DMS 273 (cell line): Measurements from ENCODE around the gene MYOM3.

Source experiments
- DNase-seq: peaks from one replicate; lab custom pipeline; 2025; ENCODE audit not compliant: unreplicated experiment; lab: John Stamatoyannopoulos, UW

Gene MYOM3

DNA sequence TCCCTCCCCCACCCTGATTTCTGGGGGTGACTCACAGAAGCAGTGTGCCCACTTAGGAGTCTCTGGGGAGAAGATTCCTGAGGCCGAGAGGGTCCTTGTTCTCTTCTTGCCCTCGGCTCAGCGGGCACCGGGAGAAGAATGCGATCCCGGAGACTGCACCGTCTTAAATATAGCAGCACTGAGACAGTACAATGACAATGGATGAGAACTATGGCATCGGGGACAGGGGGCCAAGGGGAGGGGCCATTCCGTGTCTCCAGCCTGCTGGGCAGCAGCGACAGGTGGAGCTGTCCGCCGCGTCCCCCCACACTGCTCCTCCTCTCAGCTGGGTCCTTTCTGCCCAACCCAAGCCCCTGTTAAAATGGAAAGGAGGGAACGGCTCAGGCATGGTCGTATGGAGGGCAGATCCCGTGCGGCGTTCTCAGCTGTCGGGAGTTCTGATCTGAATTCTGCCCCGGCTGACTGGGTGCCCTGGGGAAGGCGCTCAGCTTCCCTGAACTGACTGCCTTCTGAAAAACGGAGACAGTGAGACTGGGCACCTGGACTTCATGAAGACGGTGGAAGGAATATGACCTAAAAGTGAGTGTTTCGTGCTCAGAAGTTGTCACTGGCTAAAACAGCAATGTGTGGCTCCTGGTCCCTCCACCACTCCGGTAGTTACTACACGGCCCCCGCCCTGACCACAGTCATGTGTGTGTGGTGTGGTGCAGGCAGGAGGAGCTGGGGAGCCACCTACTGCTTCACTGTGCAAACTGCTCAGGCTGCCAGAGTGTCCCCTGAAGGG is at the start of gene MYOM3:
MYOM3 (minus strand) TSS at position 140 of the 784 bp plus-strand sequence. CDS start 3,499 bp downstream, outside the sequence.
- peak; percentile 81 for DNase-seq

DNA sequence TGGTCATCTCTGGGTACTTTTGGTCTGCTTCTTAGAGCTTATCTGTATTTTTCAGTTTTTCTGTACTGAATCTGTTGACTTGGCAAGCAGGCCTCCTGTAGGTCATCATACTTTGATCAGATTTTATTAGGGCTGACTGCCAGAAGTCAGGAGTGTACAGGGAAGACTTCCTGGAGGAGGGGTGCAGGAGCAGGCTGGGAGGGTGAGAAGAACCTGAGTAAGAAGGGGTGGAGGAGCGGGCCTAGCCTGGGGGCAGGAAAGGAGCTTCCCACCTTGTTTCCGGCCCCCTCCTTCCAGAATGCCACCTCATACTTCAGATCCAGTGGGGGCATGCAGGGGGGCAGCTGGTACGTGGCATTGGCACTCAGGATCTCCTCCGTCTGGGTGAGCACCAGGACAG is 49.3 kb upstream of the MYOM3 start:
- no peak for DNase-seq

DNA sequence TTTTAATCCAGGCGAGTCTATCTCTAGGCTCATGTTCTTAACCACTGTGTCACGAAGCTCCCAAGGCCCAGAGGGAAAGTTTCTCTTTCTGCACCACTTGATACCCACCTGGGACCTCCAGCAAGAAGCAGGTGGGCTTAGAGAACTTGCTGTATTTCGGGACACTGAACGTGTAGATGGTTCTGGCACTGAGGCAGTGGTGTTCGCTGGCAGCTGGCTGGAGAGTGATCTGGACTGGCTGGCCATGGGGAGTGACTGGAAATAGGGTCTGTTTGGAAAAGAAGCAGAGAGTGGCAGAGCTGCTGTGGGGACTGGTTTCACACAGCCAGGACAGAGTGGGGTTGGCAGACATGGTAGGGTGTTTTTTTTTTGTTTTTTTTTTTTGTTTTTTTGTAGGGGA is 47.4 kb upstream of the MYOM3 start:
- no peak for DNase-seq

DNA sequence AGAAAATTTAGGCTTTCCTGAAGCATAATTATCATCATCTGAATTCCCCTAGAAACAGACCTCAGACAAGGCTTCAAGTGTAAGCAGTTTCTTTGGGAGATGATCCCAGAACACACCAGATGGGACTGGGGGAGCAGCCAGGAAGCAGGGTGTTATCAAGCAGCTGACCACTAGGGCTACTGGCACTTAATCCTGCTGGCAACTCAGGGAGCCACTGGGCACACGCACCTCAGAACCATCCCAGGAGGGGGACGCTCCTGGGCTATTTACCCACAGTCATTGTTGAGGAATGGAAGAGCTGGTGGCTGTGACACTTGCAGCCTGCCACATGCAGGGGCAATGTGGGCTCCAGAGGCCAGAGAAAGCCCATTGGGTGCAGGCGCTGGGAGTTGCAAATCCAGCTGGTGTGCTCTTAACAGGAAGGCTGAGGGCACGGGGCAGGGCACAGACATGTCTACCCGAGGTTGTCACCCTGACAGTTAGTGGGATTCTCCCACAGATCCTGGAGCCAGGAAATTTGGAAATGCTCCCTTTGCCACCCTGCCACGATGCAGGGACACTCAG is 46.1 kb upstream of the MYOM3 start:
- peak; percentile 77 for DNase-seq

DNA sequence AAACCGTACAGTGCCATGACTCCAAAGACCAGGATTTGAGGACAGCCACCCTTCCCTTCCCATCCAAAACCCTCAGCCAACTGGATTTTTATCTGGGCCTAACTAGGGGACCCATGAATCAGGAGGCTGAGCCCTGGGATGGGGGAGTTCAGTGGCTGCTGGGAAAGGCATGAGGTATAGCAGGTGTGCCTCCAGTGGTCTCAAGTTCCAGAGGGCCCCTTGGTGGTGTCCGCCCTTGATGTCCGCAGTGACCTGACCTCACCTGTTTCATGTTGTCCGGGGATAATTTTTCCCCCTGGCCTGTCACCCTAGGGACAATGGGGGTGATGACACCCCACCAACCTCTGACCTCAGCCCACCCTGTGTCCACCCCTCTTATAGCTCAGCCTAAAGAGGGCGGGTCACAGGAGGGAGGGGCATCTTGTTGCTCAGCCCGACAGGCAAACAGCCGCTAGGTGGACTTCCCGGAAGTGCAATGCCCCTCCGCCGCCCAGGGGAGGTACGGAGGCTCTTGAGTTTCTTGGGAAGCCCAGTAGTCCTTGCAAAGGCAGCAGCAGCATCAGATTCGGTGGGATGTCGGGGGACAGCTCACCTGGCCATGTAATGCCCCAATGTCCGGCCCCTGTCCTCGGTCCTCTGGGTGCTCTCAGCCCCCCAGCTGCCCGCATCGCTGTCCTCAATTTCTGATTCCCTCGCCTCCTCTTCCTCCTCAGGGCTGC is 44.8 kb upstream of the MYOM3 start:
- DNase-seq: no peak

- DNase-seq: peak; percentile 52
Measured at GRCh38 chr1:24155011-24155782, 43.3 kb upstream of the MYOM3 start.

DNA sequence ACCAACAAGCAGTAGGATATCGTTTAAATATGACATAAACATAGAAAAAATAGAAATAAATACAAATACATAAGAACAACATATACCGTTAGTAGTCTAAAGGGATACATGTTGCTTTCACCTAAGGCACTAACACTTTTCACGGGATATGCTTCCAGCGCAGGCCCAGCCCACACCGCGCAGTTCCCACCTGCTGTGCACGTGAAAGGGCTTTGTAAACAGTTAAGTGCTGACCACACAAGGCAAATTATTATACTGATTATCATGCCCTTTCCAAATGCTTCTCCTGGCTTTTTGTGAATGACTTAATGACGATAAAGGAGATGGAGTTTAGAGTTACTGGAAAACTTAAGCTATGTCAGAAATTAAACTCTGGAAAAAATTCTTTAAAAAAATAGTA is 42.3 kb upstream of the MYOM3 start:
- no peak for DNase-seq

- DNase-seq: no peak
Measured at GRCh38 chr1:24152631-24153494, 40.9 kb upstream of the MYOM3 start.

- no peak for DNase-seq
Measured at GRCh38 chr1:24151175-24151533, 39.2 kb upstream of the MYOM3 start.

DNA sequence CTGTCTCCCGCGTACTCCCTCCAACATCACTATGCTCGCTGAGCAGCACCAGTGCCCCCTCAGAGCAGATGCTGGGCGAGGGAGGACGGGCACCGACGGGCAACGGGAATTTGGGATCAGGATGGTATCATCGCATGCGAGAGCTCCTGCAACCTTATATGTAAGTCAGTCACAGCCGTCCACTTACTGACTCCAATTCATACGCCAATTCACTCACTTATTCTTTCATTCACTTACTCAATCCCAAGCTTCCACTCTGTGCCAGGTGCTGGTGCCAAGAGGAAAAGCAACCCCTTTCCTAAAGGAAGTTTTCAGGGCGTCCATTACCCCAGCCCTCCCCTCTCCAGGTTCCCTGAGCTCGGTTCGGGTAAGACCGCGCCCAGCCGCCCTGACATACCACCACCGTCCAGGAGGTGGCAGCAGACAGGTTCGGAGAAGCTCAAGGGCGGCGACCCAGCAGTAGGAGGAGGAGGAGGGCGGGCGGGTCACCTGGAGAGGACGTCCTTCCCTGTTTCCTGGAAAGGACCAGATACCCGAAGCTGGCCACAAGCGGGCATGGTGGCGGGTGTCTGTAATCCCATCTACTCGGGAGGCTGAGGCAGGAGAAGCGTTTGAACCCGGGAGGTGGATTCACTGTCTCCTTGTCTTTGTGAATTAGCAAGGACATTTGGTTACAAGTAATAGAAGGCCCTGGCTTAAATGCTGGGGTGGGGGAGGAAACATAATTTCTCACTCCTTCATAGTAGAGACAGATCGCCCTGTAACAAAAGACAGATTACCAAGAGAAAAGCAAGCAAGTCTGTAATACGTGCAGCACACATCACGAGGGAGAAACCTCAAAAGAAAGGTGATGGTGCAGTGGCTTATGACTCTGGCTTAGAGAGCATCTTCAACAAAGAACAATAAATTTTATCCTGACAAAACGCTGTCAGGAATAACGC is 38.6 kb upstream of the MYOM3 start:
- peak; percentile 91 for DNase-seq

- DNase-seq: no peak
Measured at GRCh38 chr1:24149866-24150233, 37.9 kb upstream of the MYOM3 start.

GRCh38 chr1:24147816-24148215 is 35.9 kb upstream of the MYOM3 start:
- DNase-seq: no peak

GRCh38 chr1:24147194-24147593 is 35.3 kb upstream of the MYOM3 start:
- DNase-seq: no peak

DNA sequence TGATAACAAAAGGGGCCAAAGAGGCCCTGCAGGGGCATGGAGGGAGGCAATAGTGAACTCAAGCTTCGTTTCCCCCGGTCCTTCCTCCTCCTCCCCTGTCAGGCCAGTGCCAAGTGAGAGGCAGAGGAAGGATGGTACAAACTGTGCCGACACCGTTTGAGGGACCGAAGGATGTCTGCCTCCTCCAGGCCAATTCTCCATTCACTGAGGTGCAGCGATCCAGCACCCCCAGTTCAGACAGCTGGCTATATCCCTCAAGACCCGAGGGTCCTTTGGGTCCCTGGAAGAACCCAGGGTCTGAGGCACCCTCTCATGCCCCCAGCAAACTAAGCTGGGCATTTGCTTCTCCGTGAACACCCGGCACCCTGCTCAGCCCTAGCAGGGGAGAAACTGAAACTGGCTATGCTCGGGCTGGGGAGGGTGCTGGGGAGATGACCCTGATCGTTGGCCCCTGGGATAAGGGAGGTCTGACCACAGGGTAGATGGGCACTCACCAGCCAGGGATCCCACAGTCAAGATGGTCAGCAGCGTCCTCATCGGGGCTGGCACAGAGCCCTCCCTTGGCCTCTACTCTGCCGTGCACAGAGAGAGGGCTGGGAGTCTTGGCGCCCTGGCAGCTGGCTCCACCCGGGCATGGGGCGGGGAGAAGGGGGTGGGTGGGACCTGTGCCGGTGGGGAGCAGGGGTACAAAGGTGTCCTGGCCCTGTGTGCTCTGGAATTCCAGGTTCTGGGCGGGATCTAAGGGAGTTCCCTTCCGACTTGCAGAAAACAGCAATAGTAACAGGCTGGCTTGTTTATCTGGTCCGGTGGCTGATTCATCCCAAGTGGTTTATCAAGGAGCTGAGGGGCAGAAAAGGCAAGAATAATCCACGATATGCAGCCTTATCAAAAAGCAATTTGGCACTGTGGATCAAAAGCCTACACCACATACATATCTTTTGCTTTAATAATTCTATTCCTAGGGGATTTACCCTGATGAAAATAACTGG is 30.9 kb upstream of the MYOM3 start, which contains the start of gene IL22RA1:
IL22RA1 (minus strand) TSS at position 595 of the 989 bp plus-strand sequence; CDS start at position 537, 58 bp downstream.
- DNase-seq: peak; percentile 49

- DNase-seq: no peak
Measured at GRCh38 chr1:24141311-24141997, 29.5 kb upstream of the MYOM3 start.

DNA sequence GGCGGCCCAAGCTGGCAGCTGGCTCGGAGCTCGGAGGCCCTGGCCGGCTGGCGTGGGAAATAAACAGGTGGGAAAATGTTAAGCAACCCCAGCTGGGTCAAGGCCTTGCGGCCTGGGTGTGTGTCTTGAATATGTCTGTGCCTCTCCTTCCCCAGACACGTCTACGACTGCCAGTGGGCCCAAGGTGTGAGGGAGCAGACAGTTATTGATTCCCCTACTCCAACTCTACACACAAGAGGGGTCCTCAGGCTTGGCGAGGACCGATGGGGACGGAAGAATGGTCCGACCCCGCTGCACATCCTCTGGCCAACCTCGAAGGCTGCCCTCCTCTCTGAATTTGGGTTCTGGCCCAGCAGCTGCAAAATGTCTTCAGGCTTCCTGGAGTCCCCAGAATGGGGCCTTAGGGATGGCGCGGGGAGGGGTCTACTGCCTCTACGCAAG is 28.8 kb upstream of the MYOM3 start:
- no peak for DNase-seq

GRCh38 chr1:24139841-24140425 is 28.0 kb upstream of the MYOM3 start:
- DNase-seq: no peak
